NCI-H226 (cell line): Measurements from ENCODE around the gene ECE1.
"Not testable (repeated sequence)": the region's sequence is repeated elsewhere in the genome, so short reads cannot be mapped to it uniquely, and the experiment has no call there.

Experiments
- DNase-seq: peaks from one replicate; pipeline ENCODE4 v3.0.0-alpha.2; 2015

The ECE1 gene

GRCh38 chr1:21216835-21217811, 73.1 kb downstream of the ECE1 start:
- DNase-seq = peak; percentile 16

- DNase-seq = peak; percentile 4
Observed at GRCh38 chr1:21212126-21212525, 78.1 kb downstream of the ECE1 start.

GRCh38 chr1:21208137-21208700, 82.0 kb downstream of the ECE1 start:
- not testable (repeated sequence) for DNase-seq

GRCh38 chr1:21206117-21206516, 84.1 kb downstream of the ECE1 start:
- no peak for DNase-seq

- peak; percentile 27 for DNase-seq
Observed at GRCh38 chr1:21205416-21205815, 84.8 kb downstream of the ECE1 start.

GRCh38 chr1:21201650-21202049, 88.6 kb downstream of the ECE1 start:
- DNase-seq = no peak

GRCh38 chr1:21201238-21201637, 89.0 kb downstream of the ECE1 start:
- not testable (repeated sequence) for DNase-seq

GRCh38 chr1:21200767-21201166, 89.5 kb downstream of the ECE1 start:
- DNase-seq = no peak

GRCh38 chr1:21198929-21199328, 91.3 kb downstream of the ECE1 start:
- no peak for DNase-seq

GRCh38 chr1:21192871-21193270, 97.4 kb downstream of the ECE1 start:
- no peak for DNase-seq

GRCh38 chr1:21192284-21192683, 98.0 kb downstream of the ECE1 start:
- DNase-seq = no peak

- not testable (repeated sequence) for DNase-seq
Observed at GRCh38 chr1:21190771-21191170, 99.5 kb downstream of the ECE1 start.

GRCh38 chr1:21189906-21190500, 100.3 kb downstream of the ECE1 start:
- DNase-seq = no peak

- no peak for DNase-seq
Observed at GRCh38 chr1:21189421-21189820, 100.8 kb downstream of the ECE1 start.

GRCh38 chr1:21188235-21188634, 102.0 kb downstream of the ECE1 start:
- DNase-seq = no peak

GRCh38 chr1:21185221-21185731, 105.0 kb downstream of the ECE1 start:
- DNase-seq = no peak

- no peak for DNase-seq
Observed at GRCh38 chr1:21184276-21184675, 106.0 kb downstream of the ECE1 start.

GRCh38 chr1:21182181-21182731, 108.0 kb downstream of the ECE1 start:
- DNase-seq = no peak

- not testable (repeated sequence) for DNase-seq
Observed at GRCh38 chr1:21178271-21178670, 112.0 kb downstream of the ECE1 start.

GRCh38 chr1:21176586-21177555, 113.4 kb downstream of the ECE1 start, which contains the start of gene EIF4G3:
EIF4G3 (minus strand) TSS chr1:21176897; CDS start chr1:21002742, 174,155 bp downstream.
- peak; percentile 84 for DNase-seq

GRCh38 chr1:21175670-21176581, 114.3 kb downstream of the ECE1 start:
- no peak for DNase-seq
